Skeletal muscle tissue (tissue), 4 donors: ENCODE results near the gene IFTAP. TPM values are rescaled to one million over a fixed set of nuclear protein-coding genes. Genes with fewer than 3 reads are reported as not detected.
"Not testable (repeated sequence)": the region's sequence is repeated elsewhere in the genome, so short reads cannot be mapped to it uniquely, and the experiment has no call there.

Source experiments
- H3K27ac ChIP-seq: one replicate; pipeline ENCODE4 v1.7.0; 2013; ENCODE audit warnings: mild to moderate bottlenecking, low read depth, low read length, inconsistent platforms
- H3K27me3 ChIP-seq, 3 donors: one replicate each; pipeline ENCODE4 v1.7.0; 2013; ENCODE audit warnings: low read length in 3 of 3; ENCODE audit not compliant: control insufficient read depth in 3 of 3, insufficient read depth in 3 of 3
- H3K36me3 ChIP-seq, 3 donors: one replicate each; pipeline ENCODE4 v1.7.0; 2013; ENCODE audit warnings: low read length in 3 of 3; ENCODE audit not compliant: control insufficient read depth in 3 of 3, insufficient read depth in 3 of 3
- H3K4me1 ChIP-seq, 3 donors: one replicate each; pipeline ENCODE4 v1.7.0; 2013; ENCODE audit warnings: low read length in 3 of 3, mild to moderate bottlenecking in 3 of 3; ENCODE audit not compliant: control insufficient read depth in 3 of 3, insufficient read depth in 3 of 3
- H3K4me3 ChIP-seq, 3 donors: one replicate each; pipeline ENCODE4 v1.7.0; 2013; ENCODE audit warnings: low read length in 3 of 3
- H3K9ac ChIP-seq, 3 donors: one replicate each; pipeline ENCODE4 v1.7.0; 2013; ENCODE audit warnings: low read length in 3 of 3, mild to moderate bottlenecking in 3 of 3, moderate library complexity in 2 of 3, low read depth in 1 of 3
- H3K9me3 ChIP-seq, 3 donors: one replicate each; pipeline ENCODE4 v1.7.0; 2013; ENCODE audit warnings: low read length in 3 of 3; ENCODE audit not compliant: control insufficient read depth in 3 of 3
- total RNA-seq: library from RNA; depleted of rRNA; stranded (reverse); fragments of >200 nt; gene quantifications from one replicate; pipeline ENCODE4 v1.2.3, GENCODE V29; 2014
- donor health status: Osteomylitis.

IFTAP gene, protein sequence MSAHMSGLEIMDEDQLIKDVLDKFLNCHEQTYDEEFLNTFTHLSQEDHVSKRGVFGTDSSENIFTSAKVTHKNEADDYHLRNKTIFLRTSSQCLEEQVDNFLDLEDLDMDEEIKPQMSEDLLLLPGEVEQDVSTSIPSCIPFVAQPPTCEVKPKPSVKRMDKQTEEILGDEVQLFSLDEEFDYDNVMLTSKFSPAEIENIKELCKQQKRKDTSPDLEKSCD
- total RNA-seq = 37.1 TPM

DNA sequence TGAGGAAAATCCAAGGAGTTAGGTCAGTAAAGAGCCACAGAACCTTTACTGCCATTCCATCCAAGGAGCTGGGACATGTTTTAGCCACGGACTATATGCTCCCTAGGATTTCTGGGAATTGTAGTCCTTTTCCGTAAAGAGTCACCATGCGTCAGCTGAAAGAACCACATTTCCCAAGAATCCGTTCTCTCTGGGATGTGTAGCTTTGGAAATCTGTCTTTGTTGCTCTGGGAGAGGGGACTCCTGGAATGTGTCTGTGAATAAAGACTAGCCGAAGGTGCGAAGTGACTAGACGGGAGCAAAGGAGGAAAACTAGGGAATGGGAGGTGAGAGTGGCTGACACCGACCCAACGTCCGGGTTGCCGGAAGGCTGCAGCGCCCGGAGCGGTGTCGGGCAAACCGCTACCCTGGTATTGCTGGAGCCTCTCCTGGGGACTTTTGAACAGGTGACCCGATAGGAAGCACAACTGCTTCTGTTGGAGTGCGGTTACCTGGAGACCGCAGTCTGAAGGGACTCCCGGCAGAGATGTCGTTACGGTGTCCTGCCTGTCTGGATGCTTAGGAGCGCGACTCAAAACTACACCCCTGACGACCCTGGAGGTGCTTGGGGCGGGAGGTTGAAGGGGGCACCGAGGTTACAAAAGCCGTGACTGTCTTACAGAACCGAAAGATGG lies at the start of gene IFTAP:
TSS of gene IFTAP (plus strand) at position 187 of the 674 bp plus-strand sequence. CDS start 15,602 bp downstream, outside the sequence.
- Histone ChIP-seq H3K9ac (peak within 1 kb of the TSS; percentile 77 to 88 (median 87)), H3K27me3 (peaks cover 0 to 12% (median 0%) of the 10 kb centered on the region in 3 donors), H3K36me3 (no peaks in the 10 kb centered on the region), H3K4me1 (peaks cover 4 to 9% (median 8%) of the 10 kb centered on the region in 3 donors), H3K27ac (peak within 1 kb of the TSS; percentile 65), H3K4me3 (peak within 1 kb of the TSS; percentile 95 to 96 (median 95)), H3K9me3 (no peaks in the 10 kb centered on the region)

DNA sequence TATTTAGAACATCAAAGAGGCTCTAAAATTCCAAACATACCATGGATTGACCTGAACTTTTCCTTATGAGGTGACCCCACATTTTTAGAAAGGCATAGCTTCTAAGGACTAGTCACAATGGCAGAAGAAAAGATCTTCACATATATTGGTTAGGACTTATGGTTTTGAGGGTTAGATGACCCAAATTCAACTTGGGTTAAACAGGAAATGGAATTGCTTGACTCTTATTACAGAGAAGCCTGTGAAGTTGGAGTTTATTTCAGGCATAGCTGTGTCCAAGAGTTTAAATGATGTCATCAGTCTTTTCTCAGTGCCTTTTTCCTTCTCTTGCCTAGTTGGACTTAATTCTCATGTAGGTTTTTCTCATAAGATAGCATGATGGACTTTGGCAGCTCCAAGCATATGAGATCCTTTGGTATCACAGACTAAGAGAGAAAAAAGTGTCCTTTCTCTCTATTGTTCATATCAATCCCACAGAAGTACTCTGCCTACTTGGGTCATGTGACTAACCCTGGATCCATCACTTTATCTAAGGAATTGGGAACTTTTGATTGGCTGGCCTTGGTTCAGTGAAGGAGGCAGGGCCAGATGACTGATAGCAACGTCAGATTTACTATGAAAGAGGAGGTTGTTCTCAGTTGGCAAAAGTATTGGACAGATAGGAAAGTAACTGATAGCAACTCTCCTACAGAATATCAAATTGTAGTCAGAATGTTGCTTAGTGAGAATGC lies 43.8 kb upstream of the IFTAP start:
- no peaks in the 10 kb centered on the region for H3K9me3 ChIP-seq
- H3K4me3 ChIP-seq = no peak overlapping the region
- no peaks in the 10 kb centered on the region for H3K36me3 ChIP-seq
- H3K27ac ChIP-seq = no peak overlapping the region
- H3K4me1 ChIP-seq = no peaks in the 10 kb centered on the region
- no peaks in the 10 kb centered on the region for H3K27me3 ChIP-seq
- H3K9ac ChIP-seq = no peak overlapping the region

DNA sequence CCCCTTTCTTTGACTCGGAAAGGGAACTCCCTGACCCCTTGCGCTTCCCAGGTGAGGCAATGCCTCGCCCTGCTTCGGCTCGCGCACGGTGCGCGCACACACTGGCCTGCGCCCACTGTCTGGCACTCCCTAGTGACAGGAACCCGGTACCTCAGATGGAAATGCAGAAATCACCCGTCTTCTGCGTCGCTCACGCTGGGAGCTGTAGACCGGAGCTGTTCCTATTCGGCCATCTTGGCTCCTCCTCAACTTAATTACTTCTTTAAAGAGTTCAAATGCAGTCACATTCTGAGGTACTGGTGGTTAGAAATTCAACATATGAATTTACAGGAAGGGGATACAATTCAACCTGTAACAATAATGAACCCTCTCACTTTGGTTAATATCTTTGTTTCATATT lies 36.9 kb upstream of the IFTAP start:
- not testable (repeated sequence) for H3K4me3 ChIP-seq, H3K4me1 ChIP-seq, H3K27me3 ChIP-seq, H3K9ac ChIP-seq, H3K9me3 ChIP-seq, H3K36me3 ChIP-seq, H3K27ac ChIP-seq

DNA sequence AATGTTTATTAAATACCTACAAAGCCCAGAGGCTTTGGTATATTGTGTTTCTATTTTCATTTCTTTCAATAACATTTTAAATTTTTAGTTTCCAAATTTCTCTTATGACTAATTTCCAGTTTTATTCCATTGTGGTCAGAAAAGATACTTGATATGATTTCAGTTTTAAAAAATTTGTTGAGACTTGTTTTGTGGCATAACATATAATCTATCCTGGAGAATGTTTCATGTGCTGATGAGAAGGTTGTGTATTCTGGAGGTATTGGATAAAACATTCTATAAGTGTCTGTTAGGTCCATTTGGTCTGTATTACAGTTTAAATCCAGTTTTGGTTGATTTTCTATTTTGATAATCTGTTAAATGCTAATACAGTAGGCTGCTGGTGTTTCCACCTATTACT lies 36.3 kb upstream of the IFTAP start:
- Histone ChIP-seq H3K4me1 (no peaks in the 10 kb centered on the region), H3K27me3 (no peaks in the 10 kb centered on the region), H3K4me3 (no peak overlapping the region), H3K9me3 (peaks cover 0 to 2% (median 0%) of the 10 kb centered on the region in 3 donors), H3K9ac (no peak overlapping the region), H3K27ac (no peak overlapping the region), H3K36me3 (no peaks in the 10 kb centered on the region)

DNA sequence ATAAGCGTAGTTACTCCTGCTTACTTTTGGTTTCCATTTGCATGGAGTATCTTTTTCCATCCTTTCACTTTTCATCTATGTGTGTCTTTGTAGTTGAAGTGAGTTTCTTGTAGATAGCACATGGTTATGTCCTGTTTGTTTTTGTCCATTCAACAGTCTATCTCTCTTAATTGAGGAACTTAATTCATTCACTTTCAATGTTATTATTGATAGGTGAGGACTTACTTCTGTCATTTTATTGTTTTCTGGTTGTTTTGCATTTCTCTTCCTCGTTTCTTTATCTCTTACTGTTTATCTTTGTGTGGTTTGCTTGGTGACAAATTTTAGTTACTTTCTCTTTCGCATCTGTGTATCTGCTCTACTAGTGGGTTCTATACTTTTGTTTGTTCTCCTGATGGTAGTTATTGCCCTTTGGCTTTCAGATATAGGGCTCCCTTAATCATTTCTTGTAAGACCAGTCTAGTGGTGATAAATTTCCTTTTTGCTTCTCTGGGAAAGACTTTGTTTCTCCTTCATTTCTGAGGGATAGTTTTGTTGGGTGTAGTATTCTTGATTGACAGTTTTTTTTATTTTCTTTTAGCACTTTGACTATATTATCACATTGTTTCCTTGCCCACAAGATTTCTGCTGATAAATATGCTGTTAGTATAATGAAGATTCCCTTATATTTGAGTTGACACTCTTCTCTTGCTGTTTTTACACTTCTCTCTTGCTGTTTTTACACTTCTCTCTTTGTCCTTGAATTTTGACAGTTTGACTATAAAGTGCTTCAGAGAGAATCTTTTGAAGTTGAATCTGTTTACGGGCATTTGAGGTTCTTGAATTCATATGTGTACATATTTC lies 35.5 kb upstream of the IFTAP start:
- Histone ChIP-seq H3K27ac (no peak overlapping the region), H3K9ac (no peak overlapping the region), H3K27me3 (no peaks in the 10 kb centered on the region)

DNA sequence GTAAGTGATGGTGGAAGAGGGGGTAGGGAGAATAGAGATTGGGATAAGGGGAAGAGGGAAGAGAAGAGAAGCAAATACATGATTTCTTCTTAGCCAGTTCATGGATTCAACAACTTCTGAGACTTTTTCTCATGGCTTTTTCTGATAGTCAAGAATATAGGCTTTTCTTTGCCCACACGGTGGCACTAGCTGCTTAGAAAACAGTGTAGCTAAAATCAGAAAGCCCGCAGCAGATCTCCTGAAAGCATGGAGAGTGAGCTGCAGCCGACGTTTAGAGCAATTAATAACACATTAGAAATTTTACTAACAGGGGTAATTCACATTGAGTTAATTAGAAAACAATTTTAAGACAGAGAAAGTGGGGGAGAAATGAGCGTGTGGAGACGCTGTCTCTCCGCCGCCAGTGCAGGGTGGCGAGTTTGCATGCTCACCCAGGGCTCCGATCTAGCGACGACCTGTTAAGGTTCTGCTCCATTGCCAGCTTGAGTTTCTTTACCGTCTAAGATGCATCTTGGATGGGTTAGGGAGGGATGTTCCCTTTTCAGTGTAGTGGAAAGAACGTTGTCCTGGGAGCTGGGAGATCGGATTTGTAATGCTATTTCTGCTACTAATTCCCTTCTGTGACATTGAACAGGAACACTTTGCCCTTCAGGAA lies 29.8 kb upstream of the IFTAP start:
- Histone ChIP-seq H3K9me3 (peaks cover 0 to 2% (median 0%) of the 10 kb centered on the region in 3 donors), H3K27me3 (peaks cover 0 to 3% (median 0%) of the 10 kb centered on the region in 3 donors), H3K4me1 (peaks cover 0 to 4% (median 3%) of the 10 kb centered on the region in 3 donors), H3K9ac (peak overlapping the region in 2 of 3 donors; percentile 52 to 58), H3K4me3 (peak overlapping the region; percentile 60 to 65 (median 63)), H3K27ac (no peak overlapping the region), H3K36me3 (no peaks in the 10 kb centered on the region)

More for the DNA sequence above, 35.5 kb upstream of the IFTAP start:
- Histone ChIP-seq H3K4me1 (no peaks in the 10 kb centered on the region), H3K9me3 (peaks cover 0 to 2% (median 0%) of the 10 kb centered on the region in 3 donors), H3K4me3 (no peak overlapping the region), H3K36me3 (no peaks in the 10 kb centered on the region)

DNA sequence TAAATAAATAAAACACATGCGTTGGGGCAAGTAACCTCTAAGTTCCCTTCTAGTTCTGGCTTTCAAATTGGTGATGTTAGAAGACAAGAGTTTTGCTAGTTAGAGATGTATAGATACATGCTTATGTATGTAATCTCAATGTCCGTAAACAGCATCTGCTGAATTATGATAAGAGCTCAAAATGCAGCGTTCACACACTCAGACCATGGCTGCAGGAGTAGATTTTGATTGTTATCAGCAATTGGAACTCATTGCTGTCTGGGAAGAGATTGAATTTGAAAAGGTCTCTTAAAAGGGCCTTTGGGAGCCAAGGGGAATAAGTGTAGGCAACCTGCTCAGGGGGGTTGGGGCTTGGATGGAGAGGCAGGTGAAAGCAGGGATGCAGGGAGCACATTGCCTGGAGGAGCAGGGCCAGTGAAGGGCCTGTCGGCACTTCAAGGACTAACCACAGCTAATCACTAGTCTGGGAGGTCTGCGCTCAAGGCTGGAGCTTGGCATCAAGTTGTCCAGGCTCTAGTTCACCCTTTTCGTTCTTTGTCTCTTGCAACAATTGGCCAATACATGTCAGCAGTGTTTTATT lies 29.2 kb upstream of the IFTAP start:
- Histone ChIP-seq H3K9ac (peak overlapping the region in 1 of 3 donors; percentile 58), H3K36me3 (no peaks in the 10 kb centered on the region), H3K27ac (no peak overlapping the region), H3K27me3 (peaks cover 0 to 3% (median 0%) of the 10 kb centered on the region in 3 donors), H3K4me3 (peak overlapping the region in 2 of 3 donors; percentile 63 to 65), H3K9me3 (no peaks in the 10 kb centered on the region), H3K4me1 (peaks cover 0 to 4% (median 3%) of the 10 kb centered on the region in 3 donors)

DNA sequence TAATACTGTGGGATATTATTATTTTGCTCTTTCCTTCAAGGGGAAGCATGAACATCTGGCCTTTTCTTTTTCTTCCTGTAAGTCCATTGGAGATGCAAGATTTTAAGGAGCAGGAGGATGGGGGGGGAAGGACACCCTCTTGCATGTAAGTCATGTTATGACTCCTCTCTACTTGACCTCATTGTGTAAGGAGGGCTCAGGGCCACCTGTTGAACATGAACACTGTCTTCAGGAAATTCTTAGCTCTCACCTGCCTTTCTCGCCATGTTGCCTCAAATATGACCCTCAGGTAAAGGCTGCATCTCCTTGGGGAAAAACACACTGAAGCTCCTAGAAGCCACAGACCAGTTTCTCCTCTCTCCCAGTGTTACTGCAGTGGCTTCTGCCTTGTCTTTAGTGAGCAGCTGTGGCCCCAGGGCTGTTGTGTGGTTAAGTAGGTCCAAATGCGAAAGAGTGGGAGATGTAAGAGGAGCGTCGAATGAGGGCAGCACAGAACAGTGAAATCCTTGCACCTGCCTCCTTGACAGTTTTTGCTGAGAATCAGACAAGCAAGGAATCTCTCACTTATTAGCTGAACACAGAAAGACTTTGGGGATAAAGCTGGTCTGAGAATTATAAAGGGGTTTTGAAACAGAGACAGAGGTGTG lies 27.8 kb upstream of the IFTAP start:
- Histone ChIP-seq H3K27ac (no peak overlapping the region), H3K9me3 (no peaks in the 10 kb centered on the region), H3K36me3 (no peaks in the 10 kb centered on the region)

More for the DNA sequence above, 27.8 kb upstream of the IFTAP start:
- Histone ChIP-seq H3K9ac (no peak overlapping the region), H3K27me3 (peaks cover 0 to 3% (median 2%) of the 10 kb centered on the region in 3 donors), H3K4me3 (no peak overlapping the region), H3K4me1 (peaks cover 0 to 4% (median 3%) of the 10 kb centered on the region in 3 donors)
